Fibroblast of lung (primary cell): ENCODE data around the gene ZNF506. TPM values are rescaled to one million over a fixed set of nuclear protein-coding genes. Genes with fewer than 3 reads are reported as not detected.
"Not testable (repeated sequence)": the region's sequence is repeated elsewhere in the genome, so short reads cannot be mapped to it uniquely, and the experiment has no call there.

ENCODE experiments used
- DNase-seq, 2 donors: peaks; one replicate each; pipeline versions ENCODE4 v3.0.0 to v3.0.0-alpha.2; 2010; ENCODE audit warnings: low read depth in 2 of 2
- H2AFZ ChIP-seq: 2 replicates; pipeline ENCODE4 v1.5.1; 2012; ENCODE audit warnings: low read length, control low read depth, inconsistent platforms
- H3K27ac ChIP-seq: 2 replicates; pipeline ENCODE4 v1.5.1; 2011; ENCODE audit warnings: low read length, control low read depth; ENCODE audit not compliant: insufficient read depth
- H3K27me3 ChIP-seq: 2 replicates; pipeline ENCODE4 v1.5.1; 2011; ENCODE audit warnings: mild to moderate bottlenecking, low read length; ENCODE audit not compliant: control insufficient read depth, insufficient read depth
- H3K36me3 ChIP-seq: 2 replicates; pipeline ENCODE4 v1.5.1; 2011; ENCODE audit warnings: low read length; ENCODE audit not compliant: control insufficient read depth, insufficient read depth
- H3K4me1 ChIP-seq: 2 replicates; pipeline ENCODE4 v1.5.1; 2011; ENCODE audit warnings: low read length; ENCODE audit not compliant: control insufficient read depth, insufficient read depth; ENCODE audit errors: extremely low read depth
- H3K4me2 ChIP-seq: 2 replicates; pipeline ENCODE4 v1.5.1; 2011; ENCODE audit warnings: low read length, control low read depth; ENCODE audit not compliant: insufficient read depth; ENCODE audit errors: extremely low read depth
- H3K4me3 ChIP-seq, 4 experiments: fragments of 200-600 bp in 1 of 4; sonication (generic) in 1 of 4; replicated peaks in 1 of 4; 2 replicates each; pipeline ENCODE4 v1.5.1; 2011 to 2016; ENCODE audit warnings: low read length in 4 of 4, low read depth in 3 of 4, mild to moderate bottlenecking in 3 of 4, control low read depth in 2 of 4, inconsistent platforms in 1 of 4, mixed read lengths in 1 of 4; ENCODE audit not compliant: insufficient read depth in 1 of 4; ENCODE audit errors: control extremely low read depth in 1 of 4
- H3K79me2 ChIP-seq: 2 replicates; pipeline ENCODE4 v1.5.1; 2012; ENCODE audit warnings: mild to moderate bottlenecking, low read length, inconsistent platforms; ENCODE audit not compliant: control insufficient read depth, insufficient read depth
- H3K9ac ChIP-seq: 2 replicates; pipeline ENCODE4 v1.5.1; 2011; ENCODE audit warnings: mild to moderate bottlenecking, low read length, control low read depth; ENCODE audit not compliant: insufficient read depth
- H3K9me3 ChIP-seq: 2 replicates; pipeline ENCODE4 v1.5.1; 2012; ENCODE audit warnings: low read depth, low read length; ENCODE audit not compliant: control insufficient read depth, insufficient read depth
- H4K20me1 ChIP-seq: 2 replicates; pipeline ENCODE4 v1.5.1; 2011; ENCODE audit warnings: low read length; ENCODE audit not compliant: control insufficient read depth, insufficient read depth; ENCODE audit errors: extremely low read depth
- CTCF ChIP-seq, 2 donors: IDR thresholded peaks in 1 of 2; conservative IDR thresholded peaks in 1 of 2; 1 replicate in 1 of 2; 2 replicates in 1 of 2; pipeline ENCODE4 v1.5.1; 2011 to 2012; ENCODE audit warnings: low read length in 2 of 2, control low read depth in 1 of 2, inconsistent platforms in 1 of 2, low read depth in 1 of 2, mild to moderate bottlenecking in 1 of 2
- EZH2 ChIP-seq: IDR thresholded peaks from 2 replicates; pipeline ENCODE4 v1.5.1; 2012; ENCODE audit warnings: low read length, control low read depth, mild to moderate bottlenecking; ENCODE audit errors: missing control alignments
- polyA plus RNA-seq, 2 donors: library from polyadenylated mRNA; depleted of rRNA in 1 of 2; stranded (reverse) in 1 of 2; unstranded in 1 of 2; fragments of >200 nt; gene quantifications; 2 replicates each; pipeline ENCODE4 v1.2.1, GENCODE V29; 2011 to 2012; ENCODE audit warnings: missing spikeins in 1 of 2
- total RNA-seq: library from RNA; depleted of rRNA; stranded (reverse); fragments of >200 nt; gene quantifications from 2 replicates; pipeline ENCODE4 v1.2.1, GENCODE V29; 2014

ZNF506 gene
- total and polyA plus RNA-seq, 2 donors (not counting 1 experiment from before 2014, with no cell fraction given): 9.6 to 16.5 TPM

DNA sequence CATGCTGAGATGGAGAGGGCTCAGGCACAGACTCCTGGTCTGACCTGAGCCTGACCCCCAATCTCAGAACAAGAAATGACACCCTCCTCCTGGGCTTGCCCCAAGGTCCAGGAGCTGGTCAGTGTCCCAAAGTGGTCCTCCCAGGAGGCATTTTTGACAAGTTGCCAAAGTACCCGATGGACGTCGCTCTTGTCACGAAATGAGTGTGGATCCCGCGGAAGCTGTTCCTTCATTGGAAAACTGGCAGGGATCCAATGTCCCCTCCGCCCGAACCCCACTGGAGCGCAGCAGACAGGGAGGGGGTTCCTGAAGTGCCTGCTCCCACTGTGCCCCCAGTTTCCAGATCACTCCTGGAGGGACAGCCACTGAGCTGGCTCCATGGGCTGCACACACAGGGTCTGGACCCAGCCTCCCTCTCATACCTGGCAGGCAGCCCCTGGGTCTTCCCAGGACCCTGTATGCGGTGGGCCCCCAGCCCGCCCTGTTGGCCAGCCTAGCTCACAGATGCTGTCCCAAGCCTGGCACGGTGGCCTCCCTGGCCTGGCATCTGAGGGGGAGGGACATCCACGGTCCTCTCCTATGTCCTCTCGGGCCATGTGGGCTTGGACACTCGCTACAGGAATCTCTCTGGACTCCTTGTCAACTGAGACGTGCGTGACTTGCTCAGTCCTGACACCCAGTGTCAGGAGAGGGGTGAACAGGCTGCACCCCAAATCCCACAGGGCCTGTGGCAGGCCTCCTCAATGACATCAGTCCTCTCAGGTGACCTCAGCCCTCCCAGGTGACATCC is 75.9 kb downstream of the ZNF506 start:
- H3K79me2 ChIP-seq: no peaks in the 10 kb centered on the region
- no peak overlapping the region for H3K4me3 ChIP-seq
- H4K20me1 ChIP-seq: no peaks in the 10 kb centered on the region
- H3K9me3 ChIP-seq: no peaks in the 10 kb centered on the region
- no peak overlapping the region for H3K9ac ChIP-seq
- DNase-seq: no peak
- no peak overlapping the region for H3K27ac ChIP-seq
- no peak overlapping the region for H2AFZ ChIP-seq
- no peaks in the 10 kb centered on the region for H3K36me3 ChIP-seq
- no peak overlapping the region for H3K4me2 ChIP-seq
- H3K27me3 ChIP-seq: no peaks in the 10 kb centered on the region
- no peaks in the 10 kb centered on the region for H3K4me1 ChIP-seq
- TF ChIP-seq CTCF (conservative IDR thresholded peaks at IDR 0.05 in 1 of 2, IDR thresholded peaks at IDR 0.05 in 1 of 2; ENCODE audit: low read depth in 1 of 2, low read length in 2 of 2) (no peak), EZH2 (no peak)

DNA sequence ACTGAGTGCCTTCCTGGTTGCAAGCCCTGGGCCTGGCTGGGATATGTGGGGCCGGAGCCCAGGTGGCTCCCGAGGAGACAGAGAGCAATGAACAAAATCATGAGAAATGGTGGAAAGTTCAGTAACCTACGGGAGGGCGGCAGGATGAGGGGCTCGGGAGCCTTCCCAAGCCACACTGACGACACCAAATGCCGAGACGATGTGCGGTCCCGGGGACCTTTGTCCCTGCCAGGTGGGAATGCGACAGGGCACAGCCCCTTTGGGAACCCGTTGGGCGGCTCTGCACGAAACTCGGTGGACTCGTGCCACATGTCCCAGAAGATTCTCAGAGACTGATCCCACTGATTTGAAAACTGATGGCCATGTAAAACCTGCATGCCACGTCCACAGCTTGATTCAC is 76.9 kb downstream of the ZNF506 start:
- no peak overlapping the region for H3K4me2 ChIP-seq
- TF ChIP-seq EZH2: no peak
- TF ChIP-seq CTCF (conservative IDR thresholded peaks at IDR 0.05 in 1 of 2, IDR thresholded peaks at IDR 0.05 in 1 of 2; ENCODE audit: low read depth in 1 of 2, low read length in 2 of 2): no peak
- no peak overlapping the region for H3K9ac ChIP-seq

DNA sequence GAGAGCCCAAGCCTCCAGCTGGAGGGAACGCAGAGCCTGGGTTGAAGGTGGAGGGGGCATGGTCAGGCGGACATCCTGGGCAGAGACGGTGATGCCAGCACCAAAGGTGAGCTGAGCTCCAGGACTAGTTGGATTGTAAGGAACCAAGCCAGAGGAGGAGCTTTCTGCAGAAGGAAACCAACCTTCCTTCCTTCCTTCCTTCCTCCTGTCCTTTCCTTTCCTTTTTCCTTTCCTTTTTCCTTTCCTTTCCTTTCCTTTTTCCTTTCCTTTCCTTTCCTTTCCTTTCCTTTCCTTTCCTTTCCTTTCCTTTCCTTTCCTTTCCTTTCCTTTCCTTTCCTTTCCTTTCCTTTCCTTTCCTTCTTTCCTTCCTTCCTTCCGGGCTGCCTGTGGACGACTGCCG is 77.6 kb downstream of the ZNF506 start:
- H2AFZ ChIP-seq, H3K4me2 ChIP-seq, H3K79me2 ChIP-seq, H3K36me3 ChIP-seq, H3K9ac ChIP-seq, H3K4me1 ChIP-seq, H3K27ac ChIP-seq, H4K20me1 ChIP-seq, H3K9me3 ChIP-seq, H3K4me3 ChIP-seq, DNase-seq, H3K27me3 ChIP-seq: not testable (repeated sequence)

More for the DNA sequence above, 76.9 kb downstream of the ZNF506 start:
- Histone ChIP-seq H3K79me2 (no peaks in the 10 kb centered on the region), H4K20me1 (no peaks in the 10 kb centered on the region), H3K4me3 (no peak overlapping the region), H3K27me3 (no peaks in the 10 kb centered on the region), H3K36me3 (no peaks in the 10 kb centered on the region), H3K4me1 (no peaks in the 10 kb centered on the region), H3K27ac (no peak overlapping the region), H2AFZ (no peak overlapping the region), H3K9me3 (no peaks in the 10 kb centered on the region)
- no peak for DNase-seq
